Measurements from ENCODE around the gene ANTXR1.

Gene ANTXR1

GRCh38 chr2:69296421-69296820 lies 283.4 kb downstream of the ANTXR1 start:
- no peak for DNase-seq (ENCODE audit: extremely low read depth, low read depth)
- no peak for TF ChIP-seq CTCF (IDR thresholded peaks at IDR 0.05; ENCODE audit: low read depth, low read length)

GRCh38 chr2:69297216-69297615 lies 284.2 kb downstream of the ANTXR1 start:
- no peak for TF ChIP-seq CTCF (IDR thresholded peaks at IDR 0.05; ENCODE audit: low read depth, low read length)
- DNase-seq (ENCODE audit: extremely low read depth, low read depth) = no peak

- DNase-seq (ENCODE audit: extremely low read depth, low read depth) = peak; percentile 67
- TF ChIP-seq CTCF (IDR thresholded peaks at IDR 0.05; ENCODE audit: low read depth, low read length) = no peak; the same call in 1 of the 2 replicates
Measured at GRCh38 chr2:69298261-69298660, 285.3 kb downstream of the ANTXR1 start.

DNA sequence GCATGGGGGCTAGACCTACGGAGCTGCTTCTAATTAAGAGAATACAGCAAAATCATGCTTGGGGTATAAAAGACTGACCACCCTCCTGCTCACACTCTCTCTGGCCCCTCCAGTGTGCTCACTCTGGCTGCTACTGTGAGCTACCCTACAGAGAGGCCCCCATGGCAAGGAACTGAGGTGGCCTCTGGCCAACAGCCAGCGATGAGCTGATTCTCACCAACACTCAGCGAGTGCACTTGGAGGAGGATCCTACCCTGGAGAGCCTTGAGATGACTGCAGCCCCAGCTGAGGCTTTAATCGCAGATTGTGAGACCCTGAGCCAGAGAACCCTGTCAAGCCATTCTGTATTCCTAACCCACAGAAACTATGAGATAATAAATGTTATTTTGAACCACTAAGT lies 285.9 kb downstream of the ANTXR1 start:
- DNase-seq (ENCODE audit: extremely low read depth, low read depth) = no peak
- TF ChIP-seq CTCF (IDR thresholded peaks at IDR 0.05; ENCODE audit: low read depth, low read length) = no peak
